Dedifferentiated amniotic fluid mesenchymal stem cell (primary cell): ENCODE results near the gene KRTAP10-7.
"Not testable (repeated sequence)": the region's sequence is repeated elsewhere in the genome, so short reads cannot be mapped to it uniquely, and the experiment has no call there.

Experiments used
- DNase-seq: peaks from one replicate; pipeline ENCODE4 v3.0.0-alpha.2; 2016; ENCODE audit errors: extremely low spot score

The KRTAP10-7 gene, protein sequence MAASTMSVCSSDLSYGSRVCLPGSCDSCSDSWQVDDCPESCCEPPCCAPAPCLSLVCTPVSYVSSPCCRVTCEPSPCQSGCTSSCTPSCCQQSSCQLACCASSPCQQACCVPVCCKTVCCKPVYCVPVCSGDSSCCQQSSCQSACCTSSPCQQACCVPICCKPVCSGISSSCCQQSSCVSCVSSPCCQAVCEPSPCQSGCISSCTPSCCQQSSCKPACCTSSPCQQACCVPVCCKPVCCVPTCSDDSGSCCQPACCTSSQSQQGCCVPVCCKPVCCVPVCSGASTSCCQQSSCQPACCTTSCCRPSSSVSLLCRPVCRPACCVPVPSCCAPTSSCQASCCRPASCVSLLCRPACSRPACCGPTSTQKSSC

GRCh38 chr21:44600118-44600978 lies at the start of gene KRTAP10-7:
Gene KRTAP10-7 (plus strand): TSS chr21:44600597. CDS start chr21:44600622, 25 bp downstream.
- not testable (repeated sequence) for DNase-seq

DNA sequence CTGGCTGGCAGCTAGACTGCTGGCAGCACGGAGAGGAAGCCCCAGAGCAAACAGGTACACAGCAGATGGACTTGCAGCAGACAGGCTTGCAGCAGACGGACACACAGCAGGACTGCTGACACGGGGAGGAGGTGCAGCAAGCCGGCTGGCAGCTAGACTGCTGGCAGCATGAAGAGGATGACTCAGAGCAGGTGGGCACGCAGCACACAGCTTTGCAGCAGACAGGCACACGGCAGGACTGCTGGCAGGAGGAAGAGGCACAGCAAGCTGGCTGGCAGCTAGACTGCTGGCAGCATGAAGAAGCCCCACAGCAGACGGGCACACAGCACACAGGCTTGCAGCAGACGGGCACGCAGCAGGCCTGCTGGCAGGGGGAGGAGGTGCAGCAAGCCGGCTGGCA lies 49.6 kb upstream of the KRTAP10-7 start:
- no peak for DNase-seq

- DNase-seq: no peak
Measured at GRCh38 chr21:44551340-44551961, 48.9 kb upstream of the KRTAP10-7 start, which contains the start of gene KRTAP10-2. Gene KRTAP10-2 (minus strand): TSS chr21:44551505. CDS start chr21:44551458, 47 bp downstream.

DNA sequence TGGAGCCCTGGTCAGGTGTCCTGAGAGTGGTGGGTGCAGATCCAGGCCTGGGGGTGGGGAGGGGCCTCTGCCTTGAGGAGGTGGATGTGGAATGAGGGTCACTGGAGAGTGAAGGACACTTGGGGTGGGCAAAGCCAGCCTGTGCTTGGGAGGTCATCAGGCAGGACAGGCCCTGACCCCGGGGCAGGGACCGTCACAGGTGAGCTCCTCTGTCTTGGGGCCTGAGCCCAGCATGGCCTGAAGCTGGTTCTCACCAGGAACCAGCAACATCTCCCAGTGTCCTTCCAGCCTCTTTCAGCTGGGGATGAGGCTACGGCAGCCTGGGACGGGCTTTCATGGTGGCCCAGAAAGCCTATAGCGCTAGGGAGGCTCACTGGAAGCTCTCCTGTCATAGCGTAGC lies 48.3 kb upstream of the KRTAP10-7 start:
- no peak for DNase-seq

DNA sequence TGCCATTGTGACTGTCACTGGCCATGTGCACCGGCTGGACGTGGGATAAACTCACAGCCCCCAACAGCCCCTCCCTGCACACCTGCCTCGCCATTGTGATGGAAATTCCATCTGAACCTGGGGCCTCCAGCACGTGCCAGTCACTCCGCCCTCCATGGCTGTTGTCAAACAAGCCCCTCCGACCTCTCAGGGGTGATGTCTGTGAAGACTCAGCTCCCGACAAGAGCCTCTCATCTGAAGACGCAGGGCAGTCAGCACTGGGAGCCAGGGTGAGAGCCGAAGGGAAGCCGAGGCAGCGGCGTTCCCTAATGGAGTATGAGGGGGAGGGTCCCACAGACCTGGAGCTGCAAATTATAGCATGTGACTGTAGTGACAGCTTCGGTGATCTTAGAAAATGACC lies 47.7 kb upstream of the KRTAP10-7 start:
- no peak for DNase-seq

DNA sequence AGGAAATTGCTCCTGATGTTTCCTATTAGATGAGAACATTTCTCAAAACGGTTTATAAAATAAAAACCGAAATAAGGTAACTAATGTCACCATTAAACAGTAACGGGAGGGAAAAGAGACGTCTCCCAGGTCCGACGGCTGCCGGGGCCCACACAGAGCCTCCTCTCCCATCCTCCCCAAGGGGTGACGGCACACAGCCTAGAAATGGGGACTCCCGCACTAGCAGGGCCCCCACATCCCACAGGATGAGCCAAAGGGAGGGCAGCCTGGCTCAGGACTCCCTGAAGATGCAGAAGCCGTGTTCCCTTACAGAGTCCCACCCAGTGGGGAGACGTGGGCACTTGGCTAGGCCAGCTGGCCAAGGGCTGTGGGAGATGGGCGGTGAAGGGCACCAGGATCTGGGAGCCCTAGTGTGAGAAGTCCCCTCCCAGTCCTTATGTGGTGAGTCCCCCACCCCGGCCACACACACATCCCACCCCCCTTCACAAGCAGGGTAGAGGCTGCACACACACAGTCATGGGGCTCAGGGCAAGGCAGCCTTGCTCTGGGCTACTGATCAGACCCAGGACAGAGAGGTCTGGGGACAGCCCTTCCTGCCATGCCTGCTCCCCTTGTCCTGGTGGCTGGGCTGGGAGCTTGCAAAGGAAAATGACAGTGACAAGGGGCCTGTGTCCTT lies 45.1 kb upstream of the KRTAP10-7 start:
- no peak for DNase-seq

GRCh38 chr21:44556879-44557278 lies 43.5 kb upstream of the KRTAP10-7 start:
- no peak for DNase-seq

GRCh38 chr21:44557491-44558328 lies 42.7 kb upstream of the KRTAP10-7 start:
- DNase-seq: no peak

DNA sequence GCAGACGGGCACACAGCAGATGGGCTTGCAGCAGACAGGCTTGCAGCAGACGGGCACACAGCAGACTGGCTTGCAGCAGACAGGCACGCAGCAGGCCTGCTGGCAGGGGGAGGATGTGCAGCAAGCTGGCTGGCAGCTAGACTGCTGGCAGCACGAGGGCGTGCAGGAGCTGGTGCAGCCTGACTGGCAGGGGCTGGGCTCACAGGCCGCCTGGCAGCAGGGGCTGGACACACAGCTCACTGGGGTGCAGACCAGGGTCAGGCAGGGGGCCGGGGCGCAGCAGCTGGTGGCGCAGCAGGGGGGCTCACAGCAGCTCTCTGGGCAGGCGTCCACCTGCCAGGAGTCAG lies 42.1 kb upstream of the KRTAP10-7 start:
- not testable (repeated sequence) for DNase-seq

DNA sequence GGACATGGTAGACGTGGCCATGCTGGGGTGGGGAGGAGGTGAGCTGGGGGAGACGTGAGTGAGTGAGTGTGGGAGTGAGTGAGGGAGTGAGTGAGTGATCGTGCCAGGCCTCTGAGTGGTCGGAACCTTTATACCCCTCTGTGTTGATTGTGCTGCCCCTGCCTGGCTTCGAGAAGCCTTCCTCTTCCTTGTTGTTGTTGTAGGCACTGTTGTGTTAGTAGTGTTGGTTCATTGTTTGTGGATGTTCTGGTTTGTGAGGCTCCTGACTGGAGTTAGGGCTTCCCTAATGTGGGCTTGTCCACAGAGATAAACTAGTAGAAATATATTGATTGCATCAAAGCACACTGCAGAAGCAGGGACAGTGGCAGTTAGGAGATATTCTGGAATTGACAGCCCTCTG lies 41.7 kb upstream of the KRTAP10-7 start, which contains the start of gene KRTAP10-3:
Gene KRTAP10-3 (minus strand): TSS at position 101 of the 400 bp plus-strand sequence. CDS start 80 bp downstream, at position 21.
- DNase-seq: no peak

GRCh38 chr21:44564099-44564498 lies 36.3 kb upstream of the KRTAP10-7 start:
- no peak for DNase-seq

GRCh38 chr21:44564886-44565598 lies 35.4 kb upstream of the KRTAP10-7 start:
- DNase-seq: no peak

DNA sequence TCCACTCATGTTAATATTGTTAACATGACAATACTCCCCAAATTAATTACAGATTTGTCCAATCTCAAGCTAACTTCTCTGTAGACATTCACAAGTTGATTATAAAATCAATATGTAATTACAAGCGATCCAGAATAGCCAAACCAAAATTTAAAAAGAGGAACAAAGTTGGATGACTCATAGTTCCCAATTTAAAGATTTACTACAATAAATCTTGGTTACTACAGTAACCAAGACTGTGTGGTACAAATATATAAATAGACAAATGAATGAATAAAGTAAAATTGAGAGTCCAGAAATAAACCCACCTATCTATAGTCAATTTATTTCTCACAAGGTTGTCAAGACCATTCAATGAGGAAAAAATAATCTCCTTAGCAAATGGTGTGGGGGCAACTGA lies 34.0 kb upstream of the KRTAP10-7 start:
- DNase-seq: no peak

DNA sequence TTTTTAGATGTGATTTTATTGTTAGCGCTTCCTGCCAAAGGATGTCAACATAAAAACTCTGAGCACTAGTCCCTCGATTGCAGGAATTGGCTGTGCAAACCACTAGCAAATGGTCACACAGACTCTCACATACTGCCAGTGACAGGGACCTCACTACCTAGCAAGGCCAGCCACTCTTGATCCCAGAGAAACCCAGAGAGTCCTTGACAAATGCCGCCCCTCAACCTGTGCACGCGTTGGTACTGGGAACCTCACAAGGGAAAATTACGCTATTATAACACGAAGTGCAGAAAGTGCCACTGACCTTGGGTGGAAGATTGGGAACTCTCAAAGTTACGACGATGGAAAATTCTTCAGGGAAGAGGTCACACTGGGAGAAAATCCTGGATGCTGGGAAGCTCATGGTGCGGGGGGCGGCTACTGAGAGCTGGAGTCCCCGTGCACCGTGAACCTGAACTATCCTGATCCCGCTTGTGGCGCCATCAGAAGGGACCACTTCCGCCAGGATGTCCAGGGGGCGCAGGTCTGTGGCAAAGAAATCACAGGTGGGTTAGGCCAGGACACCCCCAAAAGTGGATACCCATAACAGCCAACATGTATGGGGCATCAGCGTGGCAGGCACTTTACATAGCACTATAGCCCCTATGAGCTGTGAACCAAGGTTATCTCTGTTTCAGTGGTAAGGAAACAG lies 32.8 kb upstream of the KRTAP10-7 start:
- DNase-seq: no peak

DNA sequence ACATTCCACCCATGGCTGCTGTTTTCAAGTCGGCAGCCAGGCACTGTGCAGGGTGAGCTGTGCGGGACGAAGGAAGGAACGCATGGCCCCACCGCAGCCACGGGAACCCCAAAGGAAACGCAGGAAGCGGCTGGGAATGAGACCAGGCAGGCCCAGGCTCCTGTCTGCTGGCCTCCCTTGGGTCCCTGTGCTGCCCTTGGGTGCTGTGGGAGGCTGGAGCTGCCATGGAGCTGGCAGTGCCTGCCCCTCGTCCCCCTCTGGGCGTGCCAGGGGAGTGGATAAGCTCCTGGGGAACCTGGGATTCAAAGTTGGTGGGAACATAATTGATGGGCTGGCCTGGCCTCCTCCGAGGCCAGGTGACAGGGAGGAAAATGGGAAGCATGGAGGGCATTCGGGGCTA lies 32.1 kb upstream of the KRTAP10-7 start:
- no peak for DNase-seq

GRCh38 chr21:44568667-44569556 lies 31.5 kb upstream of the KRTAP10-7 start:
- DNase-seq: no peak

DNA sequence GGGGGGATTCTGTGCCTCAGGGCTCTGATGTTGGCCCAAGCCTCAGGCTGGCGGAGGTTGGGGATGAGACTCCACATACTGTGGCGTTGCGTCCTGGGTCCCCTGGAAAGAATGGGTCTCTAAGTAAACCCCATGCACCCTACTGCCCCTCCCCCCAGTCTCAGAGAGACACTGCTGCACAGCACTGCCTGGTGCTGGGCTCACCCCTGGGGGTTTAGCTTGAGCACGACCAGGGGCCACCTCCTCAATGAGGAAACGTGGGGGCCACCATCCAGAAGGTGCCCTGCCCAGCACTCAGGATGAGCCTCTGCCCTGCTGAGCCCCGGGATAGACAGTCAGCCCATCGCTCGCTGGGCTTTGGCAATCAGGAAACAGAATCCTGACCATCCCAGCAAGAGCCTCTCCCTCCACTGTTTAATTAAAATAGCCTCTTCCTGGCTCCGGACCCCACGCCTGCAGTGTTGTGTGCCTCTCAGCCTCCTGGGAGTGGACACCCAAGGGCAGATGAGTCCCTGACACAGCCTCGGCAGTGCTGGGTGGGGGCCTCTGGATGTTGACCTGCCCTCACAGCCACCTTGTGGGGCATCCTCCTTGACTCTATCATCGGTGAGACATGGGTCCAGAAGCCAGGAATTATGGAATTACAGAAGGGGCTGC lies 30.4 kb upstream of the KRTAP10-7 start:
- no peak for DNase-seq

GRCh38 chr21:44571296-44571695 lies 29.1 kb upstream of the KRTAP10-7 start:
- DNase-seq: no peak
